ENCODE data around the gene TMEM109.

DNA sequence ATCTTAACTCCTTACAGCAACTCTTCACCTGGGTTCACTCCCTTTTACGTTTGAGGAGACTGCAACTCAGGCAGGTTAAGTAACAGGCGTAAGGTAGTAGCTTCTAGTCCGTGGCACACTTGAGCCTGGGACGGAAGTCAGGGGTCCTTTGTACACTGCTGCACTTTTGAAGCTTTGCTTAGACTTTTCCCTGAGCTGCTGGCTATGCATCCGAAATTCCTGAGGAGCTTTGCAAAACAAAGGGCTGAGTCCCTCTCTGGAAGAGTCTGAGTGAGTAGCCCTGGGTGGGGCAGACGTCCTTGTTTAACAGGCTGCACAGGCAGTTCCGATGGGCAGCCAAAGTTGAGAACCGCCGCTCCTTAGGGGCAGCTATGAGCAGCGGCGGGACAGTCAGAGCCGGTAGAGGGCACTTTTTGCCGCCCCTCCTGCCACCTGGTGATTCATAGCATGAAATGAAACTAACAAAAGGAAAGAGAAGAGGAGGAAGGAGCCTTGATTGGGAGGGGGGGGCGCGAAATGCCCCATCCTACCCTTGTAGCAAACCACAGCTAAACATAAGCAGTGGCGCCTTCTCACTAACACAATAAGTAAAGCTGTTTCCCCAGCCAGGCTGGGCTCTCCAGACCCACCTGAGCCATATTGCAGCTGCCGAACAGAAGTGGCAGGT is 1.4 kb downstream of the TMEM109 start:
- TF ChIP-seq, protein P1, sequence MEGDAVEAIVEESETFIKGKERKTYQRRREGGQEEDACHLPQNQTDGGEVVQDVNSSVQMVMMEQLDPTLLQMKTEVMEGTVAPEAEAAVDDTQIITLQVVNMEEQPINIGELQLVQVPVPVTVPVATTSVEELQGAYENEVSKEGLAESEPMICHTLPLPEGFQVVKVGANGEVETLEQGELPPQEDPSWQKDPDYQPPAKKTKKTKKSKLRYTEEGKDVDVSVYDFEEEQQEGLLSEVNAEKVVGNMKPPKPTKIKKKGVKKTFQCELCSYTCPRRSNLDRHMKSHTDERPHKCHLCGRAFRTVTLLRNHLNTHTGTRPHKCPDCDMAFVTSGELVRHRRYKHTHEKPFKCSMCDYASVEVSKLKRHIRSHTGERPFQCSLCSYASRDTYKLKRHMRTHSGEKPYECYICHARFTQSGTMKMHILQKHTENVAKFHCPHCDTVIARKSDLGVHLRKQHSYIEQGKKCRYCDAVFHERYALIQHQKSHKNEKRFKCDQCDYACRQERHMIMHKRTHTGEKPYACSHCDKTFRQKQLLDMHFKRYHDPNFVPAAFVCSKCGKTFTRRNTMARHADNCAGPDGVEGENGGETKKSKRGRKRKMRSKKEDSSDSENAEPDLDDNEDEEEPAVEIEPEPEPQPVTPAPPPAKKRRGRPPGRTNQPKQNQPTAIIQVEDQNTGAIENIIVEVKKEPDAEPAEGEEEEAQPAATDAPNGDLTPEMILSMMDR (IDR thresholded peaks at IDR 0.05; ENCODE audit: poor library complexity, severe bottlenecking): peak; percentile 47
- TF ChIP-seq EZH2 (IDR thresholded peaks at IDR 0.05; ENCODE audit: borderline replicate concordance, insufficient read depth, low read length, poor library complexity, severe bottlenecking) (no peak), RAD21 (conservative IDR thresholded peaks at IDR 0.05) (peak; percentile 19)

Measured in neural cell (in vitro differentiated cells).